OCI-LY1 (cell line): Measurements from ENCODE around the gene SNX32.

ENCODE experiments used
- H2AFZ ChIP-seq: fragments of 200-600 bp; sonication (generic), shearing (Covaris generic); 2 replicates; pipeline ENCODE4 v1.6.0; 2014; ENCODE audit warnings: antibody characterized with exemption, mild to moderate bottlenecking, low read length
- H3F3A ChIP-seq: fragments of 200-600 bp; sonication (generic), shearing (Covaris generic); 2 replicates; pipeline ENCODE4 v1.6.0; 2014; ENCODE audit warnings: mild to moderate bottlenecking, antibody characterized with exemption, low read length, moderate library complexity; ENCODE audit not compliant: insufficient read depth
- H3K27ac ChIP-seq: fragments of 200-600 bp; sonication (generic); 2 replicates; pipeline ENCODE4 v1.5.1; 2014; ENCODE audit warnings: low read length, mixed run types, mild to moderate bottlenecking, low read depth; ENCODE audit not compliant: poor library complexity, severe bottlenecking
- H3K27me3 ChIP-seq: fragments of 200-600 bp; sonication (generic); 2 replicates; pipeline ENCODE4 v1.6.0; 2014; ENCODE audit warnings: antibody characterized with exemption, mild to moderate bottlenecking, low read length, moderate library complexity; ENCODE audit not compliant: insufficient read depth
- H3K36me3 ChIP-seq: fragments of 200-600 bp; sonication (generic); 2 replicates; pipeline ENCODE4 v1.6.1; 2014; ENCODE audit warnings: mild to moderate bottlenecking, antibody characterized with exemption, low read length, moderate library complexity, mixed read lengths; ENCODE audit not compliant: insufficient read depth
- H3K4me1 ChIP-seq: fragments of 200-600 bp; sonication (generic); 2 replicates; pipeline ENCODE4 v1.5.1; 2014; ENCODE audit warnings: mild to moderate bottlenecking, low read length, moderate library complexity; ENCODE audit not compliant: insufficient read depth, severe bottlenecking
- H3K4me2 ChIP-seq: fragments of 200-600 bp; sonication (generic), shearing (Covaris generic); 2 replicates; pipeline ENCODE4 v1.6.1; 2014; ENCODE audit warnings: low read length
- H3K4me3 ChIP-seq: fragments of 200-600 bp; sonication (generic); 2 replicates; pipeline ENCODE4 v1.5.1; 2014; ENCODE audit warnings: low read length, low read depth, mild to moderate bottlenecking, mixed read lengths; ENCODE audit not compliant: poor library complexity, severe bottlenecking
- H3K79me2 ChIP-seq: fragments of 200-600 bp; shearing (Covaris generic); 2 replicates; pipeline ENCODE4 v1.6.1; 2016; ENCODE audit warnings: mixed run types, low read length, mixed read lengths; ENCODE audit not compliant: insufficient read depth
- H3K9ac ChIP-seq: fragments of 200-600 bp; sonication (generic), shearing (Covaris generic); 2 replicates; pipeline ENCODE4 v1.6.1; 2014; ENCODE audit warnings: mild to moderate bottlenecking, low read length, mixed read lengths
- H3K9me2 ChIP-seq: fragments of 200-600 bp; sonication (generic), shearing (Covaris generic); 2 replicates; pipeline ENCODE4 v1.6.1; 2014; ENCODE audit warnings: low read depth, mild to moderate bottlenecking, low read length, mixed read lengths
- H3K9me3 ChIP-seq: fragments of 200-600 bp; shearing (Covaris generic); 2 replicates; pipeline ENCODE4 v1.6.1; 2014; ENCODE audit warnings: low read length, mixed read lengths
- H4K20me1 ChIP-seq: fragments of 200-600 bp; sonication (generic), shearing (Covaris generic); 2 replicates; pipeline ENCODE4 v1.6.0; 2016; ENCODE audit warnings: mild to moderate bottlenecking, low read length; ENCODE audit not compliant: insufficient read depth
- CTCF ChIP-seq: fragments of 200-600 bp; sonication (generic), shearing (Covaris generic); IDR thresholded peaks from 2 replicates; pipeline ENCODE4 v1.5.1; 2017; ENCODE audit warnings: mild to moderate bottlenecking, antibody characterized with exemption, low read length, moderate library complexity, mixed read lengths
- EZH2 ChIP-seq: fragments of 200-600 bp; sonication (generic), shearing (Covaris generic); IDR thresholded peaks from 2 replicates; pipeline ENCODE4 v1.8.0; 2017; ENCODE audit warnings: borderline replicate concordance, mixed run types, mild to moderate bottlenecking, antibody characterized with exemption, low read length, moderate library complexity, mixed read lengths

The SNX32 gene

GRCh38 chr11:65842144-65842543 lies 8.4 kb downstream of the SNX32 start:
- H3K4me2 ChIP-seq: no peak overlapping the region
- TF ChIP-seq CTCF: no peak
- TF ChIP-seq EZH2: no peak
- H3K9ac ChIP-seq: no peak overlapping the region
- H2AFZ ChIP-seq: no peak overlapping the region
- no peaks in the 10 kb centered on the region for H4K20me1 ChIP-seq
- no peaks in the 10 kb centered on the region for H3K4me1 ChIP-seq
- H3K79me2 ChIP-seq: no peaks in the 10 kb centered on the region
- H3K27ac ChIP-seq: no peak overlapping the region
- no peaks in the 10 kb centered on the region for H3K27me3 ChIP-seq
- no peak overlapping the region for H3K4me3 ChIP-seq
- no peaks in the 10 kb centered on the region for H3F3A ChIP-seq
- H3K9me2 ChIP-seq: no peaks in the 10 kb centered on the region
- H3K9me3 ChIP-seq: peaks cover 2% of the 10 kb centered on the region; the same call in 1 of the 2 replicates
- no peaks in the 10 kb centered on the region for H3K36me3 ChIP-seq

GRCh38 chr11:65843811-65844210 lies 10.0 kb downstream of the SNX32 start:
- no peaks in the 10 kb centered on the region for H3K9me3 ChIP-seq
- H4K20me1 ChIP-seq: no peaks in the 10 kb centered on the region
- no peaks in the 10 kb centered on the region for H3K79me2 ChIP-seq

GRCh38 chr11:65844231-65844872 lies 10.6 kb downstream of the SNX32 start:
- no peak for TF ChIP-seq CTCF
- no peak for TF ChIP-seq EZH2
- no peaks in the 10 kb centered on the region for H3K36me3 ChIP-seq
- H3K9me2 ChIP-seq: no peaks in the 10 kb centered on the region
- H3K4me3 ChIP-seq: no peak overlapping the region
- H3K79me2 ChIP-seq: no peaks in the 10 kb centered on the region
- H3K4me2 ChIP-seq: no peak overlapping the region
- no peaks in the 10 kb centered on the region for H3F3A ChIP-seq
- no peak overlapping the region for H3K27ac ChIP-seq
- no peaks in the 10 kb centered on the region for H3K4me1 ChIP-seq
- H4K20me1 ChIP-seq: no peaks in the 10 kb centered on the region
- H2AFZ ChIP-seq: no peak overlapping the region
- no peaks in the 10 kb centered on the region for H3K27me3 ChIP-seq
- no peaks in the 10 kb centered on the region for H3K9me3 ChIP-seq
- no peak overlapping the region for H3K9ac ChIP-seq

More at GRCh38 chr11:65843811-65844210, 10.0 kb downstream of the SNX32 start:
- Histone ChIP-seq H3F3A (no peaks in the 10 kb centered on the region), H3K4me3 (no peak overlapping the region), H3K27ac (no peak overlapping the region), H3K9me2 (no peaks in the 10 kb centered on the region), H2AFZ (no peak overlapping the region), H3K4me2 (no peak overlapping the region), H3K9ac (no peak overlapping the region), H3K4me1 (no peaks in the 10 kb centered on the region), H3K36me3 (no peaks in the 10 kb centered on the region), H3K27me3 (no peaks in the 10 kb centered on the region)
- TF ChIP-seq CTCF (no peak), EZH2 (no peak)
